ENCODE results near the gene LDHD. TPM values are rescaled to one million over a fixed set of nuclear protein-coding genes. Genes with fewer than 3 reads are reported as not detected.

Gene LDHD
- total and polyA plus RNA-seq, 5 donors from 2014 or later: 0.10 to 0.32 (median 0.15) TPM; not detected in 2

DNA sequence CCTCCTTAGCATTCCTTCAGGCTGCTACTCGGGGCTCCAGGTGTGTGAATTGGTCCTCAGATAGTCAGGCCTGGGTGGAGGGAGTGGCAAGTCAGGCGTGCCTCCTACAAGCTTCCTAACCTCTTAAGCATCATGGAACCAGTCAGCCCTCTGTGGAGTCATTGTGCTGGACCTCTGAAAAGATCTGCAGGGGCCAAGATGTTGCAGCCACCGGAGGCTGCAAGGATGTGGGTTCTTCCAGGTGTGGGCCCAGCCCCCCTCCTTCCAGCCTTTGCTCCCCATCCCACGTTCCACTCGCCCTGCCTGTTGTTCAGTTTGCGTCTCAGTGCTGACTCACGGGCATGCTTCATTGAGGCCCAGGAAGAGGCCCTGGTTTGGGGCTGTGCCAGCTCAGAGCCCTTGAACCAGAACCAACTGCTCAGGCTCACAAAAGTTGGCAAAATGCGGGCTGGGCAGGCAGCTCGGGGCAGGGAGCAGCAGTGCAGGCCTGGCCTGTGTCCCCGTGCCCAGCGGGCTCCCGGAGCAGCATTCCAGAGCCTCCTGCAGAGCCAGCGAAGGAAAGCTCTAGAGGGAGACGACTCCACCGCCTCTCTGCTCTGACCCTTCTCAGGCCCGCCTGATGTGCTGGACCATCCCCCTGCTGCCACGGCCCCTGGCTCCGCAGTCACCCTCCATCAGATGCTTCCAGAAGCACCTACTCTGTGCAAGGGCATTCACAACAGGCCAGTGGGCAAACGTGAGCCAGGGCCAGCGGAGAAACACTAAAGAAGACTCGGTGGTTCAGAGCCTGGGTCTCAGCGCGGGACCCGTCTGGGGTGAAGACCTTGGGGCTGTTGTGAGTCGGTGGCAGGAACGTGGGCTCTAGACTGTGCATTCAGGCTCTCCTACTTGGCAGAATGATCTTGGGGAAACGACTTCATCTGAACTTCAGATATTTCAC is 7.5 kb downstream of the LDHD start:
- Histone ChIP-seq H3K4me3 (ENCODE audit: low read depth, low read length) (no peak overlapping the region), H3K36me3 (ENCODE audit: control insufficient read depth, insufficient read depth, low read length) (no peaks in the 10 kb centered on the region), H3K4me1 (ENCODE audit: control insufficient read depth, insufficient read depth, low read length, poor library complexity, severe bottlenecking) (peaks cover 66% of the 10 kb centered on the region), H3K27me3 (ENCODE audit: control insufficient read depth, insufficient read depth, low read length) (no peaks in the 10 kb centered on the region), H3K27ac (ENCODE audit: insufficient read depth, low read length, poor library complexity, severe bottlenecking) (peak overlapping the region; percentile 80), H3K9me3 (ENCODE audit: control insufficient read depth in 2 of 2, low read length in 2 of 2) (no peaks in the 10 kb centered on the region)
- Mint-ChIP-seq H3K9me3 (peaks cover 0 to 1% (median 0%) of the 10 kb centered on the region in 7 donors), H3K4me1 (peaks cover 14 to 64% (median 43%) of the 10 kb centered on the region in 4 donors), H3K4me3 (peak overlapping the region in 3 of 4 donors; percentile 71 to 92 (median 75)), H3K36me3 (no peaks in the 10 kb centered on the region), H3K27ac (peak overlapping the region; percentile 92 to 99 (median 96)), H3K27me3 (no peaks in the 10 kb centered on the region)
- DNase-seq (peak; percentile 53 to 65 (median 56)), ATAC-seq (ENCODE audit: low read depth in 2 of 2) (peak; percentile 65 to 66)

DNA sequence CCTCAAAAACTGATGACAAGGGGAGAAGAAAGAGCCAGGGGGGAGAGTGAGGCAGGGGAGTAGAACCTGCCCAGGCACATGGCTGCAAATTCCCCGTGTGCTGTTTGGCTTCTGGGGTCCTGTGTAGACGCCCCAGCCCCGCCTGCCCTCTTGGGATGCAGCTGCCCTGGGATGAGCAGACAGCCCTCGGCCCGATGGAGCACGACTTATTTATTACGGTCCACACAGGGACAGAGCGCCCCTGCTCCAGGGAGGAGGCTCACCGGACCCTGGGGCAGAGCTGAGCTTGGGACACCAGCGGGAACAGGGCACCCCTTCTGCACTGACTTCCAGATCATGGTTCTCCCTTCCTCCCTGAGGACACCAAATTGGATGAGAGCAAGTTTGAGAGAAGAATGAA is 9.1 kb downstream of the LDHD start:
- peak overlapping the region; percentile 37 for H3K4me3 ChIP-seq (ENCODE audit: low read depth, low read length)
- peaks cover 14 to 72% (median 44%) of the 10 kb centered on the region in 4 donors for H3K4me1 Mint-ChIP-seq
- H3K27ac Mint-ChIP-seq: peak overlapping the region; percentile 92 to 97 (median 94)
- no peaks in the 10 kb centered on the region for H3K9me3 ChIP-seq (ENCODE audit: control insufficient read depth in 2 of 2, low read length in 2 of 2)
- peaks cover 66% of the 10 kb centered on the region for H3K4me1 ChIP-seq (ENCODE audit: control insufficient read depth, insufficient read depth, low read length, poor library complexity, severe bottlenecking)
- no peaks in the 10 kb centered on the region for H3K27me3 ChIP-seq (ENCODE audit: control insufficient read depth, insufficient read depth, low read length)
- H3K27ac ChIP-seq (ENCODE audit: insufficient read depth, low read length, poor library complexity, severe bottlenecking): peak overlapping the region; percentile 80
- peak overlapping the region in 2 of 4 donors; percentile 28 to 92 for H3K4me3 Mint-ChIP-seq
- H3K36me3 ChIP-seq (ENCODE audit: control insufficient read depth, insufficient read depth, low read length): no peaks in the 10 kb centered on the region
- ATAC-seq (ENCODE audit: low read depth in 2 of 2) (no peak), DNase-seq (no peak)
- peaks cover 0 to 3% (median 0%) of the 10 kb centered on the region in 7 donors for H3K9me3 Mint-ChIP-seq
- no peaks in the 10 kb centered on the region for H3K27me3 Mint-ChIP-seq
- H3K36me3 Mint-ChIP-seq: no peaks in the 10 kb centered on the region

DNA sequence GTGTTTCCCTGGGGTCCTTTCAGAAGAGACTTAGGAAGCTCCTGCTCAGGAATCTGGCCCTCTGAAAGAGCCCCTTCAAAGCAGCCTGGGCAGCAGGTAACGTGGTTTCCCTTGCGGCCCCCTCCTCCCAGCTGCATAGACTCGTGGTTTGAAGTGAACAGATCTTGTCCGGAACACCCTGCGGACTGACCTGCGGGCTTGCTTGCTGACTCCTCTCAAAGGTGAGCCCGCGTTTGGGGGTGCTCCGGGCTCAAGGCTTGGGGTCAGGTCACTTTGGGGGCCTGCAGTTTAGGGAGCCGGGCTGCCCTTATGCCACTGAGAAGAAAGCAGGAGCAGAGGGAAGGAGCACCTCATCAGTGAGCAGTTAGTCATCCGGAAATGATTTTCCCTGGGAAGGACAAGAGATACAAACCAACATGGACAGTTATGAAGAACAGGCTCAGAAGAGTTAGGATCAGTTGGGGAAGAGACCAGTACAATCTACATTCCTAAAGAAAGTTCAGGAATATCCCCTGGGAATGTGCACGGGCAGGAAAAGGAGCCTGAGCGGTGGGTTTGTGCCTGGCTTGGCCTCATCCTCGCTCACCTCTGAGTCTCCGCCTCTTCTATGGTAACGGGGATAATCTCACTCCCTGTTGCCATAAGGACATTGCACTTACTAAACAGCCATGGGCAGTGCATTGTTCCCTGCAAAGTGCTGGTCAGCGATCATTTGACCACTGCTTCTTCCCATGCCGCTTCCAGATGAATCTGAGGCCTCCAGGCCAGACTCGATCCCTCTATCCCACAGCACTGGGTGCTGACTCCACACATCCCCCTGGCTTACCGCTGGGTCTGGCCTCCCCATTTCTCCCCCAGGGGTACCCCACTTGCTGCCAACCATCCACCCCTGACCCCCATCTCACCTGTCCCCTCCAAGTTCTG is 10.0 kb downstream of the LDHD start:
- Histone ChIP-seq H3K27ac (ENCODE audit: insufficient read depth, low read length, poor library complexity, severe bottlenecking) (peak overlapping the region; percentile 80), H3K9me3 (ENCODE audit: control insufficient read depth in 2 of 2, low read length in 2 of 2) (no peaks in the 10 kb centered on the region), H3K27me3 (ENCODE audit: control insufficient read depth, insufficient read depth, low read length) (no peaks in the 10 kb centered on the region), H3K4me3 (ENCODE audit: low read depth, low read length) (peak overlapping the region; percentile 37), H3K4me1 (ENCODE audit: control insufficient read depth, insufficient read depth, low read length, poor library complexity, severe bottlenecking) (peaks cover 65% of the 10 kb centered on the region), H3K36me3 (ENCODE audit: control insufficient read depth, insufficient read depth, low read length) (no peaks in the 10 kb centered on the region)
- peaks cover 0 to 3% (median 0%) of the 10 kb centered on the region in 7 donors for H3K9me3 Mint-ChIP-seq
- H3K4me3 Mint-ChIP-seq: peak overlapping the region in 2 of 4 donors; percentile 61 to 70
- peak overlapping the region; percentile 79 to 97 (median 92) for H3K27ac Mint-ChIP-seq
- H3K27me3 Mint-ChIP-seq: no peaks in the 10 kb centered on the region
- no peaks in the 10 kb centered on the region for H3K36me3 Mint-ChIP-seq
- H3K4me1 Mint-ChIP-seq: peaks cover 16 to 78% (median 45%) of the 10 kb centered on the region in 4 donors
- no peak for DNase-seq
- no peak for ATAC-seq (ENCODE audit: low read depth in 2 of 2)

DNA sequence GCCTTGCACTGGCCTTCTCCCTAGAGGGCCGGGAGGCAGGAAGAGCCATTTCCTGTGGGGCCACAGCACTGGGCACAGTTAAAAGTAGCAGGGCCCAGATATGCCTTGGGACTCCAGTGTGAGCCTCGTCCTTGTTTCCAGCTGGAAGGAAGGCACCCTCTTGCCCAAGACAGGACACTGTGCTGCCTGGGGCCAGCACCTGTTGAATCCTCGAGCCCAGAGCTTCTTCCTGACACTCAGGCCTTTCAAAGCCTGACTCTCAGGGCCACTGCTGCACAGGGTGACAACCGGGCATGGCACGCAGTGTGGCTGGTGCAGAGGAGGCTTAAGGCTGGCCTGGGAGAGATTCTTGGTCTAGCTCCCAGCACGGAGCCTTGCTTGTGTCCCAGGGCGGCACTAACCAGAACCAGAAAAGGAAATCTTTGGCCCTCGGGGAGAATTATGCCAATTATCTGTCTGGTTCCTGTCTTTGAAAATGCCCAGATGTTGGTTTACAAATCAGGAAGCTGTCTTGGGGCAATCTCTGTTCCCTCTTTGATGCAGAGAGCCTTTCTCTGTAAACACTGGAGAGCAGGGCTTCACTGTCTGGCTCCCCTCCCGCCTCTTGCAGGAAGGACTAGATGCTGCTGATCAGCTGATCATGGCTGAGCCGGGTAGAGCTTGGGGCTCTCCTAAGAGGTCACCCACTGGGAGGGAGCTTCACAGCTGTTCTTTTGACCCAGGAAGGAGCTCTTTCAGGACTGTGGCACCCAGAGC is 11.1 kb downstream of the LDHD start:
- Histone ChIP-seq H3K27me3 (ENCODE audit: control insufficient read depth, insufficient read depth, low read length) (no peaks in the 10 kb centered on the region), H3K27ac (ENCODE audit: insufficient read depth, low read length, poor library complexity, severe bottlenecking) (peak overlapping the region; percentile 54), H3K4me3 (ENCODE audit: low read depth, low read length) (no peak overlapping the region), H3K36me3 (ENCODE audit: control insufficient read depth, insufficient read depth, low read length) (no peaks in the 10 kb centered on the region), H3K9me3 (ENCODE audit: control insufficient read depth in 2 of 2, low read length in 2 of 2) (no peaks in the 10 kb centered on the region), H3K4me1 (ENCODE audit: control insufficient read depth, insufficient read depth, low read length, poor library complexity, severe bottlenecking) (peaks cover 55% of the 10 kb centered on the region)
- no peaks in the 10 kb centered on the region for H3K36me3 Mint-ChIP-seq
- peaks cover 12 to 69% (median 40%) of the 10 kb centered on the region in 4 donors for H3K4me1 Mint-ChIP-seq
- ATAC-seq (ENCODE audit: low read depth in 2 of 2) (no peak), DNase-seq (no peak)
- no peaks in the 10 kb centered on the region for H3K27me3 Mint-ChIP-seq
- H3K4me3 Mint-ChIP-seq: peak overlapping the region in 1 of 4 donors; percentile 70
- peak overlapping the region; percentile 79 to 92 (median 80) for H3K27ac Mint-ChIP-seq
- H3K9me3 Mint-ChIP-seq: peaks cover 0 to 3% (median 0%) of the 10 kb centered on the region in 7 donors

DNA sequence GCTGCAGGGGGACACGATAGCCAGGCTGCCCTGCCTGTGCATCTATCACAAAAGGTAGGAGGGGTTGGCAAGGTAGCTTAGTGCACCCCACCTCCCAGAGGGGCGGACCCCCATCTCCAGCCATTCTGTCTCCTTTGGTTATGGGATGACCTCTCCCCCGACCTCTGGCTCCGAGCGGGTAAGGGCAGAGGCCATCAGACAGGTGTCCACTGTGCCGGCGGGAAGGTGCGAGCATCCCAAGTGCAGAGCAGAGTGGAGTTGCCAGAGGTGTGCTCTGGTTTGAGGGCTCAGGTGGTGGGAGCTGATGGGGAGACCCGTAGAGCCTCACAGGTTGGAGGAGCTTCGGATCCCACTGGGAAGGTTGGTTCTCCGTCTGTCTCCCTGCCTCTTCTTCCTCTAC is 11.7 kb downstream of the LDHD start:
- Histone ChIP-seq H3K27me3 (ENCODE audit: control insufficient read depth, insufficient read depth, low read length) (no peaks in the 10 kb centered on the region), H3K36me3 (ENCODE audit: control insufficient read depth, insufficient read depth, low read length) (no peaks in the 10 kb centered on the region), H3K4me3 (ENCODE audit: low read depth, low read length) (no peak overlapping the region), H3K27ac (ENCODE audit: insufficient read depth, low read length, poor library complexity, severe bottlenecking) (peak overlapping the region; percentile 54), H3K9me3 (ENCODE audit: control insufficient read depth in 2 of 2, low read length in 2 of 2) (no peaks in the 10 kb centered on the region), H3K4me1 (ENCODE audit: control insufficient read depth, insufficient read depth, low read length, poor library complexity, severe bottlenecking) (peaks cover 55% of the 10 kb centered on the region)
- peak overlapping the region in 2 of 3 donors; percentile 71 to 79 for H3K27ac Mint-ChIP-seq
- peaks cover 0 to 3% (median 0%) of the 10 kb centered on the region in 7 donors for H3K9me3 Mint-ChIP-seq
- no peaks in the 10 kb centered on the region for H3K27me3 Mint-ChIP-seq
- H3K4me1 Mint-ChIP-seq: peaks cover 9 to 66% (median 41%) of the 10 kb centered on the region in 4 donors
- peak overlapping the region in 1 of 4 donors; percentile 70 for H3K4me3 Mint-ChIP-seq
- no peaks in the 10 kb centered on the region for H3K36me3 Mint-ChIP-seq
- DNase-seq: no peak
- ATAC-seq (ENCODE audit: low read depth in 2 of 2): no peak

DNA sequence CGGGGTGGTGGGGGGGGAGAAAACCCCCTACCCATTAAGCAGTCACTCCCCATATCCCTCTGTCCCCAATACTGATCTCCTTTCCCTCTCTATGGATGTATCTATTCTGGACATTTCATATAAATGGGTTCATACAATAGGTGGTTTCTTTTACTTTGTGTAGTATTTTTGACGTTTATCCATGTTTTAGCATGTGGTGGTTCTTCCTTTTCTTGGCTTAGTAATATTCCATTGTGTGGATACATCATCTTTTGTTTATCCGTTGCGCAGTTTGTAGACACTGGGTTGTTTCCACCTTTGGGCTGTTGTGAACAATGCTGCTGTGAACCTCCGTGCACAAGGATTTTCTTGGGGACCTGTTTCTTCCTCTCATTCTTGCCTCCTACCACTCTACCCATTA is 12.6 kb downstream of the LDHD start:
- Histone ChIP-seq H3K36me3 (ENCODE audit: control insufficient read depth, insufficient read depth, low read length) (no peaks in the 10 kb centered on the region), H3K4me1 (ENCODE audit: control insufficient read depth, insufficient read depth, low read length, poor library complexity, severe bottlenecking) (peaks cover 55% of the 10 kb centered on the region), H3K4me3 (ENCODE audit: low read depth, low read length) (no peak overlapping the region), H3K27me3 (ENCODE audit: control insufficient read depth, insufficient read depth, low read length) (no peaks in the 10 kb centered on the region), H3K27ac (ENCODE audit: insufficient read depth, low read length, poor library complexity, severe bottlenecking) (no peak overlapping the region), H3K9me3 (ENCODE audit: control insufficient read depth in 2 of 2, low read length in 2 of 2) (no peaks in the 10 kb centered on the region)
- peaks cover 9 to 66% (median 42%) of the 10 kb centered on the region in 4 donors for H3K4me1 Mint-ChIP-seq
- no peaks in the 10 kb centered on the region for H3K27me3 Mint-ChIP-seq
- peaks cover 0 to 3% (median 0%) of the 10 kb centered on the region in 7 donors for H3K9me3 Mint-ChIP-seq
- H3K4me3 Mint-ChIP-seq: no peak overlapping the region
- ATAC-seq (ENCODE audit: low read depth in 2 of 2): no peak
- DNase-seq: no peak
- peak overlapping the region in 1 of 3 donors; percentile 96 for H3K27ac Mint-ChIP-seq
- no peaks in the 10 kb centered on the region for H3K36me3 Mint-ChIP-seq

DNA sequence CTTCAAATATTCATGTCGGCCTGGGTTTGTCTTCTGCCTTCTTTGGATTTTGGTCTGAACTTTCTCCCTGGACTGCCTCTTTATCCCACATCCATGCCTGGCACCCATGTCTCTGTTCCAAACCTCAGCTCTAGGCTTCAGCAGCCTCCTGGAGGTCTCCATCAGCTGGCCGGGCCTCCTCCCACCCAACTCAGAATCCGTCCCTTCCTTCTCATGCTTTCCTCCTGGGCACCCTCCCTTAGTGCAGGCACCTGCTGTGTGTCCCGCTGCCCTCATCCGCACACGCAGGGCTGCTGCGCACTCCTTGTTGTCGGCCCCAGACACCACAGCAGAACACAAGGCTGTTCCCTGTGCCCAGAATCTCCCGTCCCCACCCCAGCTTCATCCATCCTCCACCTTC is 14.0 kb downstream of the LDHD start:
- H3K4me1 ChIP-seq (ENCODE audit: control insufficient read depth, insufficient read depth, low read length, poor library complexity, severe bottlenecking): peaks cover 56% of the 10 kb centered on the region
- Mint-ChIP-seq H3K9me3 (peaks cover 0 to 3% (median 0%) of the 10 kb centered on the region in 7 donors), H3K27ac (peak overlapping the region; percentile 42 to 92 (median 54)), H3K4me1 (peaks cover 6 to 65% (median 40%) of the 10 kb centered on the region in 4 donors), H3K4me3 (peak overlapping the region in 1 of 4 donors; percentile 22), H3K27me3 (no peaks in the 10 kb centered on the region), H3K36me3 (no peaks in the 10 kb centered on the region)
- no peaks in the 10 kb centered on the region for H3K27me3 ChIP-seq (ENCODE audit: control insufficient read depth, insufficient read depth, low read length)
- ATAC-seq (ENCODE audit: low read depth in 2 of 2): no peak
- no peak for DNase-seq
- no peaks in the 10 kb centered on the region for H3K36me3 ChIP-seq (ENCODE audit: control insufficient read depth, insufficient read depth, low read length)
- no peak overlapping the region for H3K4me3 ChIP-seq (ENCODE audit: low read depth, low read length)
- H3K9me3 ChIP-seq (ENCODE audit: control insufficient read depth in 2 of 2, low read length in 2 of 2): no peaks in the 10 kb centered on the region
- H3K27ac ChIP-seq (ENCODE audit: insufficient read depth, low read length, poor library complexity, severe bottlenecking): no peak overlapping the region
